GM18870 (cell line): ENCODE results near the gene CDC73.
"Not testable (repeated sequence)": the region's sequence is repeated elsewhere in the genome, so short reads cannot be mapped to it uniquely, and the experiment has no call there.

Source experiments
- ATAC-seq: cut with Tn5 transposase; IDR thresholded peaks from one replicate; pipeline ENCODE4 v1.9.1; 2021; ENCODE audit warnings: moderate library complexity; ENCODE audit not compliant: unreplicated experiment

Gene CDC73

GRCh38 chr1:193113258-193113991 lies 8.4 kb upstream of the CDC73 start:
- ATAC-seq: no peak

- no peak for ATAC-seq
Observed at GRCh38 chr1:193113992-193114332, 7.9 kb upstream of the CDC73 start.

GRCh38 chr1:193114485-193115095 lies 7.2 kb upstream of the CDC73 start:
- no peak for ATAC-seq

GRCh38 chr1:193115629-193116227 lies 6.1 kb upstream of the CDC73 start:
- no peak for ATAC-seq

- ATAC-seq: not testable (repeated sequence)
Observed at GRCh38 chr1:193117167-193117566, 4.7 kb upstream of the CDC73 start.

- no peak for ATAC-seq
Observed at GRCh38 chr1:193118194-193118593, 3.6 kb upstream of the CDC73 start.

- no peak for ATAC-seq
Observed at GRCh38 chr1:193118803-193119730, 2.8 kb upstream of the CDC73 start.

- no peak for ATAC-seq
Observed at GRCh38 chr1:193120604-193121166, 1.1 kb upstream of the CDC73 start.

- no peak for ATAC-seq
Observed at GRCh38 chr1:193123751-193124150, 1.9 kb downstream of the CDC73 start.

- ATAC-seq: no peak
Observed at GRCh38 chr1:193125369-193125768, 3.5 kb downstream of the CDC73 start.

- ATAC-seq: no peak
Observed at GRCh38 chr1:193131266-193131860, 9.5 kb downstream of the CDC73 start.

GRCh38 chr1:193140254-193140653 lies 18.4 kb downstream of the CDC73 start:
- no peak for ATAC-seq

- ATAC-seq: no peak
Observed at GRCh38 chr1:193141804-193142203, 20.0 kb downstream of the CDC73 start.

GRCh38 chr1:193142409-193142808 lies 20.6 kb downstream of the CDC73 start:
- ATAC-seq: no peak

- no peak for ATAC-seq
Observed at GRCh38 chr1:193143285-193143684, 21.5 kb downstream of the CDC73 start.

GRCh38 chr1:193144361-193144938 lies 22.6 kb downstream of the CDC73 start:
- no peak for ATAC-seq

GRCh38 chr1:193144999-193145398 lies 23.2 kb downstream of the CDC73 start:
- no peak for ATAC-seq

- ATAC-seq: no peak
Observed at GRCh38 chr1:193156117-193156821, 34.4 kb downstream of the CDC73 start.

GRCh38 chr1:193156822-193157142 lies 35.0 kb downstream of the CDC73 start:
- ATAC-seq: no peak

GRCh38 chr1:193157360-193157759 lies 35.5 kb downstream of the CDC73 start:
- no peak for ATAC-seq
